Transverse colon (tissue), 4 donors: ENCODE data around the gene FKRP.

Experiments used
- POLR2A ChIP-seq: fragments of 450-650 bp; IDR thresholded peaks from one replicate; pipeline ENCODE4 v1.6.1; 2016; ENCODE audit warnings: antibody characterized with exemption, mild to moderate bottlenecking, moderate library complexity
- POLR2AphosphoS5 ChIP-seq, 3 donors: sonication (generic); formaldehyde crosslinking; IDR thresholded peaks; one replicate each; pipeline ENCODE4 v1.6.1; 2016; ENCODE audit warnings: antibody characterized with exemption in 3 of 3
- TF ChIP-seq, protein P1 (sequence below), 5 experiments: fragments of 200-600 bp in 3 of 5; fragments of 450-650 bp in 2 of 5; sonication (generic) in 3 of 5; IDR thresholded peaks; 1 replicate in 2 of 5; 2 replicates in 3 of 5; pipeline ENCODE4 v1.5.1; 2016 to 2017; ENCODE audit warnings: antibody characterized with exemption in 5 of 5, inconsistent platforms in 3 of 5, mild to moderate bottlenecking in 2 of 5, moderate library complexity in 1 of 5

DNA sequence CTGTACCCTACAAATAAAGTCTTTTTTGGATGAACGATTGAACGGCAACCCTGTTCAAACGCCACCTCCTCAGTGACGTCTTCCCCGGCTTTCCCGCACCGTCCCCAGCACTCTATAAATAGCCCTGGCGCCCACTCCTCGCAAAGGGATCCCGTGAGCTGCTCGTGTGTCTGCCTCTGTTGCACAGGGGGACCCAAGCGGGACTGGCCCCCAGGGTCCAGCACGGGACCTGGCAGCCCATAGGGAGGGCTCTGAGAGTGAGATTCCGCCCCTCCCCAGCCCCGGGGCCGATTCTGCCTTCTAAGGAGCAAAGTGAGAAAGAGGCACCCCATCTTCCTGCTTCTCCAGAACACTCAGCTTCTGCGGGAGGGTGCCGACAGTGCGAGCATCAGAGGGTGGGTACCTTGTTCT, 8.1 kb upstream of the FKRP start:
- TF ChIP-seq, protein P1, sequence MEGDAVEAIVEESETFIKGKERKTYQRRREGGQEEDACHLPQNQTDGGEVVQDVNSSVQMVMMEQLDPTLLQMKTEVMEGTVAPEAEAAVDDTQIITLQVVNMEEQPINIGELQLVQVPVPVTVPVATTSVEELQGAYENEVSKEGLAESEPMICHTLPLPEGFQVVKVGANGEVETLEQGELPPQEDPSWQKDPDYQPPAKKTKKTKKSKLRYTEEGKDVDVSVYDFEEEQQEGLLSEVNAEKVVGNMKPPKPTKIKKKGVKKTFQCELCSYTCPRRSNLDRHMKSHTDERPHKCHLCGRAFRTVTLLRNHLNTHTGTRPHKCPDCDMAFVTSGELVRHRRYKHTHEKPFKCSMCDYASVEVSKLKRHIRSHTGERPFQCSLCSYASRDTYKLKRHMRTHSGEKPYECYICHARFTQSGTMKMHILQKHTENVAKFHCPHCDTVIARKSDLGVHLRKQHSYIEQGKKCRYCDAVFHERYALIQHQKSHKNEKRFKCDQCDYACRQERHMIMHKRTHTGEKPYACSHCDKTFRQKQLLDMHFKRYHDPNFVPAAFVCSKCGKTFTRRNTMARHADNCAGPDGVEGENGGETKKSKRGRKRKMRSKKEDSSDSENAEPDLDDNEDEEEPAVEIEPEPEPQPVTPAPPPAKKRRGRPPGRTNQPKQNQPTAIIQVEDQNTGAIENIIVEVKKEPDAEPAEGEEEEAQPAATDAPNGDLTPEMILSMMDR (IDR thresholded peaks at IDR 0.05), result no peak
- TF ChIP-seq POLR2A (no peak), POLR2AphosphoS5 (IDR thresholded peaks at IDR 0.05) (no peak)
